GM12872 (cell line): ENCODE measurements around the gene WNT5A.

ENCODE experiments used
- CTCF ChIP-seq: IDR thresholded peaks from 3 replicates; pipeline ENCODE4 v1.5.1; 2011; ENCODE audit warnings: low read depth, mild to moderate bottlenecking, low read length, moderate library complexity; ENCODE audit not compliant: insufficient read depth

Gene WNT5A

GRCh38 chr3:55484801-55485791 lies 2.0 kb downstream of the WNT5A start:
- peak; percentile 71 for TF ChIP-seq CTCF

- no peak for TF ChIP-seq CTCF
Measured at GRCh38 chr3:55484191-55484689, 2.9 kb downstream of the WNT5A start.

GRCh38 chr3:55483196-55484095 lies 3.7 kb downstream of the WNT5A start:
- TF ChIP-seq CTCF: no peak

GRCh38 chr3:55482496-55483195 lies 4.5 kb downstream of the WNT5A start:
- no peak for TF ChIP-seq CTCF

GRCh38 chr3:55481744-55482495 lies 5.2 kb downstream of the WNT5A start:
- TF ChIP-seq CTCF: no peak

- no peak for TF ChIP-seq CTCF
Measured at GRCh38 chr3:55480911-55481743, 6.0 kb downstream of the WNT5A start.
